Measurements from ENCODE around the gene SLC4A1AP. TPM values are rescaled to one million over a fixed set of nuclear protein-coding genes. Genes with fewer than 3 reads are reported as not detected.

The SLC4A1AP gene
- total and polyA plus RNA-seq, 2 donors (not counting 1 experiment from before 2014, with no cell fraction given): 8.9 to 23.1 TPM

- Histone ChIP-seq H3K4me1 (ENCODE audit: control insufficient read depth in 2 of 2, insufficient read depth in 2 of 2, low read length in 2 of 2) (no peaks in the 10 kb centered on the region), H2AFZ (ENCODE audit: insufficient read depth, low read depth, low read length, poor library complexity, severe bottlenecking) (no peak overlapping the region), H3K9me3 (ENCODE audit: control extremely low read depth in 1 of 3, control insufficient read depth in 2 of 3, insufficient read depth in 1 of 3, low read length in 2 of 3) (no peaks in the 10 kb centered on the region), H3K9ac (ENCODE audit: low read length) (no peak overlapping the region), H3K36me3 (replicated peaks in 1 of 2; ENCODE audit: control extremely low read depth in 1 of 2, control insufficient read depth in 1 of 2, extremely low read depth in 1 of 2, insufficient read depth in 2 of 2, low read length in 1 of 2) (peaks cover 2 to 58% of the 10 kb centered on the region in 2 experiments), H3K27ac (ENCODE audit: low read length in 2 of 2) (no peak overlapping the region), H3K4me3 (ENCODE audit: control extremely low read depth in 1 of 5, extremely low read depth in 1 of 5, insufficient read depth in 1 of 5, low read depth in 2 of 5, low read length in 4 of 5) (no peak overlapping the region), H3K79me2 (ENCODE audit: control insufficient read depth, insufficient read depth, low read length) (no peaks in the 10 kb centered on the region), H4K20me1 (ENCODE audit: control insufficient read depth, insufficient read depth, low read length, poor library complexity, severe bottlenecking) (no peaks in the 10 kb centered on the region), H3K4me2 (replicated peaks; ENCODE audit: low read depth, low read length, poor library complexity, severe bottlenecking) (no peak overlapping the region), H3K27me3 (replicated peaks in 1 of 4; ENCODE audit: control extremely low read depth in 1 of 4, control insufficient read depth in 3 of 4, insufficient read depth in 4 of 4, low read length in 3 of 4) (no peaks in the 10 kb centered on the region)
- ChIA-PET CTCF (interaction anchor here (0.9 to 3.1 kb wide), 3 partner anchors 9 to 18 kb away, joined by 3 to 21 read pairs (median 3); no protein-coding TSS in a partner anchor), POLR2A (no interaction called here)
- TF ChIP-seq CTCF (IDR thresholded peaks at IDR 0.05) (no peak), EZH2 (IDR thresholded peaks at IDR 0.05; ENCODE audit: borderline replicate concordance, insufficient read depth, low read depth, low read length, poor library complexity, severe bottlenecking) (no peak)
- Mint-ChIP-seq H3K27ac (no peak overlapping the region), H3K4me1 (no peaks in the 10 kb centered on the region), H3K4me3 (no peak overlapping the region), H3K27me3 (no peaks in the 10 kb centered on the region), H3K9me3 (ENCODE audit: insufficient read depth) (no peaks in the 10 kb centered on the region)
- intact Hi-C loops (cut with micrococcal nuclease): loop anchor here (10.0 kb wide), 1 partner anchor 245 kb away; the partner anchor contains the start of gene KRTCAP3
- DNase-seq (no peak), ATAC-seq (ENCODE audit: low read depth) (no peak)
- 97% methylated on average over 2 of the region's 2 CpGs for WGBS (ENCODE audit: insufficient coverage)
Observed at GRCh38 chr2:27689424-27689823, 25.7 kb downstream of the SLC4A1AP start.

GRCh38 chr2:27690052-27690451, 26.4 kb downstream of the SLC4A1AP start:
- no peaks in the 10 kb centered on the region for H3K27me3 ChIP-seq (replicated peaks in 1 of 4; ENCODE audit: control extremely low read depth in 1 of 4, control insufficient read depth in 3 of 4, insufficient read depth in 4 of 4, low read length in 3 of 4)
- no peaks in the 10 kb centered on the region for H3K79me2 ChIP-seq (ENCODE audit: control insufficient read depth, insufficient read depth, low read length)
- TF ChIP-seq EZH2 (IDR thresholded peaks at IDR 0.05; ENCODE audit: borderline replicate concordance, insufficient read depth, low read depth, low read length, poor library complexity, severe bottlenecking) (no peak), CTCF (IDR thresholded peaks at IDR 0.05) (no peak)
- H3K9ac ChIP-seq (ENCODE audit: low read length): no peak overlapping the region
- CTCF ChIA-PET: interaction anchor here (0.8 to 3.1 kb wide), 3 partner anchors 8 to 14 kb away, joined by 3 to 21 read pairs (median 3); no protein-coding TSS in a partner anchor
- DNase-seq: no peak
- H3K9me3 Mint-ChIP-seq (ENCODE audit: insufficient read depth): no peaks in the 10 kb centered on the region
- H3K27ac ChIP-seq (ENCODE audit: low read length in 2 of 2): no peak overlapping the region
- H2AFZ ChIP-seq (ENCODE audit: insufficient read depth, low read depth, low read length, poor library complexity, severe bottlenecking): no peak overlapping the region
- no peaks in the 10 kb centered on the region for H4K20me1 ChIP-seq (ENCODE audit: control insufficient read depth, insufficient read depth, low read length, poor library complexity, severe bottlenecking)
- H3K4me1 ChIP-seq (ENCODE audit: control insufficient read depth in 2 of 2, insufficient read depth in 2 of 2, low read length in 2 of 2): no peaks in the 10 kb centered on the region
- H3K4me2 ChIP-seq (replicated peaks; ENCODE audit: low read depth, low read length, poor library complexity, severe bottlenecking): no peak overlapping the region
- ATAC-seq (ENCODE audit: low read depth): no peak
- H3K27ac Mint-ChIP-seq: no peak overlapping the region
- no peak overlapping the region for H3K4me3 Mint-ChIP-seq
- H3K4me1 Mint-ChIP-seq: no peaks in the 10 kb centered on the region
- H3K27me3 Mint-ChIP-seq: no peaks in the 10 kb centered on the region
- intact Hi-C loops (cut with micrococcal nuclease): no loop called here
- no peak overlapping the region for H3K4me3 ChIP-seq (ENCODE audit: control extremely low read depth in 1 of 5, extremely low read depth in 1 of 5, insufficient read depth in 1 of 5, low read depth in 2 of 5, low read length in 4 of 5)
- H3K9me3 ChIP-seq (ENCODE audit: control extremely low read depth in 1 of 3, control insufficient read depth in 2 of 3, insufficient read depth in 1 of 3, low read length in 2 of 3): no peaks in the 10 kb centered on the region
- H3K36me3 ChIP-seq (replicated peaks in 1 of 2; ENCODE audit: control extremely low read depth in 1 of 2, control insufficient read depth in 1 of 2, extremely low read depth in 1 of 2, insufficient read depth in 2 of 2, low read length in 1 of 2): peaks cover 2 to 55% of the 10 kb centered on the region in 2 experiments
- POLR2A ChIA-PET: no interaction called here
